ENCODE data around the gene DNAJB13. TPM values are rescaled to one million over a fixed set of nuclear protein-coding genes. Genes with fewer than 3 reads are reported as not detected.
A peak's percentile ranks its signal among the peaks of the same experiment; 100 is the strongest.

Gene DNAJB13
- total RNA-seq, 1 experiment from 2014 or later: not detected

DNA sequence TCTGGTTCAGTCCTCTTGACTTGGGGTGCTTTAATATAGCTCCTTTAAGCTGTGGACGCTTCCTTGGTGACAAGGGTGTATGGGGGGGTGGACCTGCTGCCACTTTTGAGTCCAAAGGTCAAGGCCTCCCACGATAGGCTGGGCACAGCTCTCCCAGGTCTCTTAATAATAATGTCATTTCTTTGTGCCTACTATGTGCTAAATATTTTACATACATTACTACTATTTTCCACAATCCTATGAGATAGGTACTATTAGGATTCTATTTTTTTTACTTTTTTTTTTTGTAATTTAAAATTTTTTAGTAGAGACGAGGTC lies 58.4 kb downstream of the DNAJB13 start:
- Histone ChIP-seq H4K20me1 (ENCODE audit: control insufficient read depth, insufficient read depth, insufficient read length) (no peaks in the 10 kb centered on the region), H2BK12ac (ENCODE audit: insufficient read length, low read depth, low read length) (no peak overlapping the region), H2BK5ac (ENCODE audit: insufficient read length, low read length) (no peak overlapping the region), H2AK5ac (ENCODE audit: insufficient read length, low read length) (no peak overlapping the region), H4K8ac (replicated peaks; ENCODE audit: insufficient read length, low read depth, low read length) (no peak overlapping the region), H3K27ac (ENCODE audit: insufficient read length, low read depth, low read length) (no peak overlapping the region), H3K14ac (ENCODE audit: insufficient read depth, low read length) (no peak overlapping the region), H3K56ac (ENCODE audit: insufficient read length, low read depth, low read length) (no peak overlapping the region), H3K9ac (ENCODE audit: extremely low read depth, insufficient read length, low read length) (no peak overlapping the region), H3K79me1 (ENCODE audit: insufficient read depth, low read depth, low read length, poor library complexity, severe bottlenecking) (no peaks in the 10 kb centered on the region), H2BK15ac (ENCODE audit: low read depth, low read length) (no peak overlapping the region), H3K79me2 (ENCODE audit: insufficient read depth, low read length) (no peaks in the 10 kb centered on the region), H4K5ac (ENCODE audit: insufficient read length, low read depth, low read length) (no peak overlapping the region), H3K23ac (ENCODE audit: insufficient read length, low read depth, low read length) (no peak overlapping the region), H4K91ac (ENCODE audit: insufficient read length, low read depth, low read length) (no peak overlapping the region), H2AFZ (ENCODE audit: low read length) (no peak overlapping the region), H3K4me1 (ENCODE audit: insufficient read depth, low read length) (no peaks in the 10 kb centered on the region), H2BK20ac (ENCODE audit: low read depth, low read length, poor library complexity, severe bottlenecking) (no peak overlapping the region), H3T11ph (ENCODE audit: low read length) (no peak overlapping the region), H2BK120ac (ENCODE audit: low read depth, low read length, poor library complexity, severe bottlenecking) (no peak overlapping the region), H3K27me3 (ENCODE audit: insufficient read depth, low read length) (no peaks in the 10 kb centered on the region), H3K18ac (ENCODE audit: insufficient read length, low read depth, low read length) (no peak overlapping the region), H3K4ac (ENCODE audit: low read depth, low read length) (no peak overlapping the region), H3K9me3 (ENCODE audit: control insufficient read depth, low read depth, low read length) (no peaks in the 10 kb centered on the region), H3K23me2 (ENCODE audit: insufficient read length, low read depth, low read length, poor library complexity, severe bottlenecking) (no peaks in the 10 kb centered on the region), H3K4me2 (ENCODE audit: insufficient read depth, insufficient read length, low read length) (no peak overlapping the region)
- Mint-ChIP-seq H3K36me3 (ENCODE audit: insufficient read depth in 1 of 3, low read depth in 3 of 3) (peaks cover 0 to 3% (median 2%) of the 10 kb centered on the region in 3 experiments; a peak in 2 of 7 replicates), H3K27me3 (ENCODE audit: low read depth) (no peaks in the 10 kb centered on the region), H3K9me3 (no peaks in the 10 kb centered on the region), H3K4me1 (peaks cover 13 to 27% of the 10 kb centered on the region in 2 experiments), H3K27ac (peak overlapping the region in 1 of 3 experiments; percentile 8; a peak in 1 of 7 replicates), H3K4me3 (no peak overlapping the region)
- no CpG with 5 or more reads among the region's 3 CpGs for WGBS (ENCODE audit: extremely low coverage, insufficient read length, low lambda C conversion rate)
- no peak for TF ChIP-seq CTCF (conservative IDR thresholded peaks at IDR 0.05)
- no peak for DNase-seq

Data from H9 (cell line).